Tibial artery (tissue), 4 donors: ENCODE results near the gene RFLNA.

Source experiments
- DNase-seq, 2 donors: peaks; one replicate each; pipeline ENCODE4 v3.0.0-alpha.2; 2019
- H3K27ac ChIP-seq, 2 donors: fragments of 200-600 bp; sonication (generic) in 1 of 2; 1 replicate in 1 of 2; 2 replicates in 1 of 2; pipeline ENCODE4 v1.5.1; 2018 to 2019; ENCODE audit warnings: mild to moderate bottlenecking in 1 of 2
- H3K27me3 ChIP-seq, 2 donors: fragments of 200-600 bp; sonication (generic) in 1 of 2; one replicate each; pipeline versions ENCODE4 v1.5.1 to v1.6.0; 2016 to 2019
- H3K36me3 ChIP-seq, 3 donors: fragments of 200-600 bp; sonication (generic) in 2 of 3; one replicate each; pipeline ENCODE4 v1.5.1; 2016 to 2019; ENCODE audit warnings: mild to moderate bottlenecking in 2 of 3
- H3K4me1 ChIP-seq, 4 donors: fragments of 200-600 bp; sonication (generic) in 2 of 4; 1 replicate in 3 of 4; 2 replicates in 1 of 4; pipeline ENCODE4 v1.5.1; 2016 to 2019
- H3K4me3 ChIP-seq, 2 donors: fragments of 200-600 bp; sonication (generic) in 1 of 2; 1 replicate in 1 of 2; 2 replicates in 1 of 2; pipeline ENCODE4 v1.5.1; 2018 to 2019; ENCODE audit warnings: mild to moderate bottlenecking in 2 of 2
- H3K9me3 ChIP-seq, 3 donors: fragments of 200-600 bp; sonication (generic) in 1 of 3; one replicate each; pipeline ENCODE4 v1.5.1; 2016 to 2019
- CTCF ChIP-seq, 2 experiments: fragments of 200-600 bp in 1 of 2; fragments of 450-650 bp in 1 of 2; IDR thresholded peaks; one replicate each; pipeline ENCODE4 v1.5.1; 2017 to 2019; ENCODE audit warnings: antibody characterized with exemption in 2 of 2, mild to moderate bottlenecking in 1 of 2, moderate library complexity in 1 of 2
- intact Hi-C: fragments of 100-400 bp; cut with DNase I; formaldehyde crosslinking; loops from one replicate; pipeline ENCODE4 v1.15.0; 2023; ENCODE audit warnings: low total_unique reads

The RFLNA gene

GRCh38 chr12:124347805-124348658, 53.1 kb downstream of the RFLNA start:
- H3K36me3 ChIP-seq: peaks cover 87 to 100% (median 100%) of the 10 kb centered on the region in 3 donors
- H3K9me3 ChIP-seq: no peaks in the 10 kb centered on the region
- H3K4me3 ChIP-seq: no peak overlapping the region
- intact Hi-C loops: no loop called here
- H3K27ac ChIP-seq: no peak overlapping the region
- no peak for DNase-seq
- TF ChIP-seq CTCF (IDR thresholded peaks at IDR 0.05): peak; percentile 48 to 55
- no peaks in the 10 kb centered on the region for H3K27me3 ChIP-seq
- peaks cover 0 to 7% (median 3%) of the 10 kb centered on the region in 4 donors for H3K4me1 ChIP-seq

GRCh38 chr12:124348659-124349380, 53.9 kb downstream of the RFLNA start:
- Histone ChIP-seq H3K4me1 (peaks cover 0 to 10% (median 5%) of the 10 kb centered on the region in 4 donors), H3K4me3 (no peak overlapping the region), H3K27ac (no peak overlapping the region), H3K36me3 (peaks cover 88 to 100% (median 100%) of the 10 kb centered on the region in 3 donors), H3K9me3 (no peaks in the 10 kb centered on the region), H3K27me3 (no peaks in the 10 kb centered on the region)
- intact Hi-C loops: no loop called here
- no peak for DNase-seq
- TF ChIP-seq CTCF (IDR thresholded peaks at IDR 0.05): no peak

- no peak for TF ChIP-seq CTCF (IDR thresholded peaks at IDR 0.05)
- no peak overlapping the region for H3K27ac ChIP-seq
- intact Hi-C loops: no loop called here
- no peaks in the 10 kb centered on the region for H3K9me3 ChIP-seq
- H3K27me3 ChIP-seq: no peaks in the 10 kb centered on the region
- H3K4me1 ChIP-seq: peaks cover 0 to 10% (median 5%) of the 10 kb centered on the region in 4 donors
- no peak for DNase-seq
- peaks cover 88 to 100% (median 100%) of the 10 kb centered on the region in 3 donors for H3K36me3 ChIP-seq
- H3K4me3 ChIP-seq: no peak overlapping the region
Observed at GRCh38 chr12:124350491-124350890, 55.6 kb downstream of the RFLNA start.

- no peak overlapping the region for H3K4me3 ChIP-seq
- no peak overlapping the region for H3K27ac ChIP-seq
- intact Hi-C loops: no loop called here
- no peaks in the 10 kb centered on the region for H3K9me3 ChIP-seq
- H3K36me3 ChIP-seq: peaks cover 82 to 100% (median 100%) of the 10 kb centered on the region in 3 donors
- no peaks in the 10 kb centered on the region for H3K27me3 ChIP-seq
- TF ChIP-seq CTCF (IDR thresholded peaks at IDR 0.05): no peak
- DNase-seq: no peak
- H3K4me1 ChIP-seq: peaks cover 0 to 10% (median 5%) of the 10 kb centered on the region in 4 donors
Observed at GRCh38 chr12:124351422-124351821, 56.5 kb downstream of the RFLNA start.

DNA sequence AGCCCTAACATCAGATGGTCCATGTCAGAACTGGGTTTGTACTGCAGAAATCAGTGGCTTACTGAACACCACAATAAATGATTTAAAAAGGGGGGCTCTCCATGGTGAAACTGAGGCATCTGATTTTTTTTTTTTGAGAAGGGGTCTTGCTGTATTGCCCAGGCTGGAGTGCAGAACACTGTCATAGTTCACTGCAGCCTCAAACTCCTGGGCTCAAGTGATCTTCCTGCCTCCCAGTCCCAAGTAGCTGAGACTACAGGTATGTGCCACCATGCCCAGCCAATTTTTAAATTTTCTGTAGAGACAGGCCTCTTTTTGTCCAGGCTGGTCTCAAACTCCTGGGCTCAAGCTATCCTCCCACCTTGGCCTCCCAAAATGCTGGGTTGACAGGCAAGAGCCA, 57.4 kb downstream of the RFLNA start:
- no peaks in the 10 kb centered on the region for H3K9me3 ChIP-seq
- DNase-seq: no peak
- no peak overlapping the region for H3K4me3 ChIP-seq
- peaks cover 0 to 10% (median 5%) of the 10 kb centered on the region in 4 donors for H3K4me1 ChIP-seq
- TF ChIP-seq CTCF (IDR thresholded peaks at IDR 0.05): no peak
- intact Hi-C loops: no loop called here
- peaks cover 74 to 100% (median 97%) of the 10 kb centered on the region in 3 donors for H3K36me3 ChIP-seq
- no peak overlapping the region for H3K27ac ChIP-seq
- H3K27me3 ChIP-seq: no peaks in the 10 kb centered on the region
